NCI-H1930 (cell line): ENCODE data around the gene UBE3D.
"Not testable (repeated sequence)": the region's sequence is repeated elsewhere in the genome, so short reads cannot be mapped to it uniquely, and the experiment has no call there.

Experiments used
- DNase-seq, 2 experiments: peaks; one replicate each; lab custom pipeline; 2025; lab: John Stamatoyannopoulos, UW

The UBE3D gene

GRCh38 chr6:82976179-82976578, 89.5 kb downstream of the UBE3D start:
- DNase-seq: no peak

GRCh38 chr6:82971877-82972460, 93.7 kb downstream of the UBE3D start:
- no peak for DNase-seq

- no peak for DNase-seq
These were observed 94.8 kb downstream of the UBE3D start for GRCh38 chr6:82970839-82971238.

GRCh38 chr6:82968708-82969107, 96.9 kb downstream of the UBE3D start:
- no peak for DNase-seq

- DNase-seq: no peak
These were observed 102.3 kb downstream of the UBE3D start for GRCh38 chr6:82963191-82963925.

GRCh38 chr6:82959385-82959941, 106.2 kb downstream of the UBE3D start:
- DNase-seq: no peak

- no peak for DNase-seq
These were observed 107.1 kb downstream of the UBE3D start for GRCh38 chr6:82958551-82958950.

GRCh38 chr6:82957868-82958245, 107.8 kb downstream of the UBE3D start:
- DNase-seq: no peak

GRCh38 chr6:82957171-82957867, 108.3 kb downstream of the UBE3D start:
- no peak for DNase-seq

- no peak for DNase-seq
These were observed 109.8 kb downstream of the UBE3D start for GRCh38 chr6:82955841-82956240.

- no peak for DNase-seq
These were observed 110.6 kb downstream of the UBE3D start for GRCh38 chr6:82954937-82955577.

GRCh38 chr6:82954356-82954755, 111.3 kb downstream of the UBE3D start:
- DNase-seq: no peak

GRCh38 chr6:82953871-82954270, 111.8 kb downstream of the UBE3D start:
- DNase-seq: no peak

GRCh38 chr6:82951935-82952334, 113.7 kb downstream of the UBE3D start:
- DNase-seq: no peak

GRCh38 chr6:82951389-82951788, 114.3 kb downstream of the UBE3D start:
- no peak for DNase-seq

GRCh38 chr6:82930915-82931314, 134.7 kb downstream of the UBE3D start:
- not testable (repeated sequence) for DNase-seq

- DNase-seq: no peak
These were observed 140.7 kb downstream of the UBE3D start for GRCh38 chr6:82924799-82925535.

GRCh38 chr6:82921258-82921657, 144.4 kb downstream of the UBE3D start:
- no peak for DNase-seq

- DNase-seq: no peak
These were observed 148.1 kb downstream of the UBE3D start for GRCh38 chr6:82917346-82918064.

GRCh38 chr6:82915666-82916065, 150.0 kb downstream of the UBE3D start:
- no peak for DNase-seq

- DNase-seq: no peak
These were observed 151.1 kb downstream of the UBE3D start for GRCh38 chr6:82914511-82914910.
